GM23248 (cell line): ENCODE measurements around the gene ASIP. TPM values are rescaled to one million over a fixed set of nuclear protein-coding genes. Genes with fewer than 3 reads are reported as not detected.
"Not testable (repeated sequence)": the region's sequence is repeated elsewhere in the genome, so short reads cannot be mapped to it uniquely, and the experiment has no call there.

Experiments
- DNase-seq: peaks from one replicate; pipeline ENCODE4 v3.0.0-alpha.2; 2015
- H2AFZ ChIP-seq: fragments of 200-600 bp; sonication (generic); 2 replicates; pipeline ENCODE4 v1.6.1; 2016; ENCODE audit warnings: antibody characterized with exemption
- H3F3A ChIP-seq: fragments of 200-600 bp; sonication (generic); 2 replicates; pipeline ENCODE4 v1.6.1; 2016; ENCODE audit warnings: mild to moderate bottlenecking, antibody characterized with exemption, mixed run types; ENCODE audit not compliant: insufficient read depth
- H3K27ac ChIP-seq: fragments of 200-600 bp; sonication (generic); 2 replicates; pipeline ENCODE4 v1.5.1; 2016; ENCODE audit warnings: mild to moderate bottlenecking
- H3K27me3 ChIP-seq: fragments of 200-600 bp; sonication (generic); replicated peaks from 2 replicates; pipeline ENCODE4 v1.6.1; 2016; ENCODE audit warnings: mild to moderate bottlenecking; ENCODE audit not compliant: insufficient read depth
- H3K36me3 ChIP-seq: fragments of 200-600 bp; sonication (generic); 2 replicates; pipeline ENCODE4 v1.6.1; 2016; ENCODE audit warnings: low read depth, mild to moderate bottlenecking
- H3K4me1 ChIP-seq: fragments of 200-600 bp; sonication (generic); 2 replicates; pipeline ENCODE4 v1.6.1; 2016; ENCODE audit warnings: mild to moderate bottlenecking; ENCODE audit not compliant: insufficient read depth
- H3K4me2 ChIP-seq: fragments of 200-600 bp; sonication (generic); one replicate; pipeline ENCODE4 v1.6.1; 2016; ENCODE audit warnings: mild to moderate bottlenecking; ENCODE audit not compliant: unreplicated experiment
- H3K4me3 ChIP-seq: fragments of 200-600 bp; sonication (generic); 2 replicates; pipeline ENCODE4 v1.5.1; 2016; ENCODE audit warnings: mild to moderate bottlenecking
- H3K79me2 ChIP-seq: fragments of 200-600 bp; sonication (generic); 2 replicates; pipeline ENCODE4 v1.6.1; 2016; ENCODE audit warnings: mild to moderate bottlenecking; ENCODE audit not compliant: insufficient read depth
- H3K9ac ChIP-seq: fragments of 200-600 bp; sonication (generic); 2 replicates; pipeline ENCODE4 v1.6.1; 2016; ENCODE audit warnings: mild to moderate bottlenecking
- H3K9me2 ChIP-seq: fragments of 200-600 bp; sonication (generic); 2 replicates; pipeline ENCODE4 v1.6.1; 2016; ENCODE audit warnings: mixed run types, mild to moderate bottlenecking, moderate library complexity; ENCODE audit not compliant: insufficient read depth
- H3K9me3 ChIP-seq: fragments of 200-600 bp; sonication (generic); one replicate; pipeline ENCODE4 v1.6.1; 2017; ENCODE audit warnings: low read depth
- H4K20me1 ChIP-seq: fragments of 200-600 bp; sonication (generic); 2 replicates; pipeline ENCODE4 v1.6.0; 2016; ENCODE audit not compliant: insufficient read depth
- EZH2 ChIP-seq: fragments of 200-600 bp; sonication (generic); IDR thresholded peaks from 2 replicates; pipeline ENCODE4 v1.6.1; 2018; ENCODE audit warnings: antibody characterized with exemption, mild to moderate bottlenecking; ENCODE audit not compliant: insufficient read depth, poor library complexity, severe bottlenecking
- EZH2phosphoT487 ChIP-seq: fragments of 200-600 bp; sonication (generic); IDR thresholded peaks from 2 replicates; pipeline ENCODE4 v1.6.1; 2018; ENCODE audit warnings: antibody characterized with exemption, moderate library complexity, mild to moderate bottlenecking, low read depth; ENCODE audit not compliant: insufficient read depth
- whole genome bisulfite sequencing, 2 experiments: methylation state at CpG; one replicate each; pipeline ENCODE4 v1.1.6; 2015 to 2017; ENCODE audit warnings: low lambda C conversion rate in 2 of 2, low coverage in 1 of 2; ENCODE audit errors: missing lambda C conversion rate in 2 of 2; 5-methylcytosine and 5-hydroxymethylcytosine counted together
- in situ Hi-C: fragments of 300-500 bp; cut with MboI; formaldehyde crosslinking; loops from 2 replicates; pipeline ENCODE4 v1.15.0; 2020
- polyA plus RNA-seq: library from polyadenylated mRNA; unstranded; fragments of >200 nt; fragmentation: Nextera tagmentation; extraction: Ambion mirVana; gene quantifications from 2 replicates; pipeline ENCODE4 v1.2.1, GENCODE V29; 2016
- total RNA-seq: library from RNA; depleted of rRNA; stranded (reverse); fragments of >200 nt; shearing (Covaris generic); gene quantifications from 2 replicates; pipeline ENCODE4 v1.2.3, GENCODE V29; 2014

ASIP gene
- total and polyA plus RNA-seq, 2 experiments from 2014 or later, result not detected

DNA sequence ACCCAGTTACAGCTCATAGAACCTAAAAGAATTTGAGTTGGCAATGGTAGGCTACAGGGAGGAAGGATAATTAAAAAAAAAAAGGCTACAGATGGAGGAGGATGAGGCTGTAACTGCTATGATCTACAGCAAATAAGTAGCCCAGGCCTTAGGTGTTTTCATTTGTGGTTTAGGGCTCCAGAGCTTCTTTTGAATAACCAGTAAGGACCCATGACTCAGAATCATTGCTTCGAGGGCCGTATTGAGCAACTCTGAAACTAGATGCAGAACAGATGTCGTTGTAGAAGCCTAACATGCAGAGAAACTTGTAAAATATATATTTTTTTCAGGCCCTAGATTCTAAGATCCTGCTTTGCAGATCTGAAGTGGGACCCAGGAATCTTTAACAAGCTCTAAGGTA lies 19.0 kb upstream of the ASIP start:
- peak; percentile 98 for DNase-seq
- Histone ChIP-seq H3K9me3 (no peaks in the 10 kb centered on the region), H3K36me3 (no peaks in the 10 kb centered on the region), H3K27me3 (no peaks in the 10 kb centered on the region), H2AFZ (no peak overlapping the region), H3K79me2 (no peaks in the 10 kb centered on the region), H3K4me2 (peak overlapping the region; percentile 37), H3K9ac (no peak overlapping the region), H3K4me3 (no peak overlapping the region), H4K20me1 (no peaks in the 10 kb centered on the region), H3F3A (peaks cover 14% of the 10 kb centered on the region; the same call in 1 of the 2 replicates), H3K4me1 (peaks cover 19% of the 10 kb centered on the region), H3K9me2 (no peaks in the 10 kb centered on the region), H3K27ac (peak overlapping the region; percentile 31)
- no peak for TF ChIP-seq EZH2phosphoT487
- no peak for TF ChIP-seq EZH2
- 0 to 2% methylated on average over 3 of the region's 3 CpGs for WGBS, 2 experiments
- in situ Hi-C loops, result no loop called here

DNA sequence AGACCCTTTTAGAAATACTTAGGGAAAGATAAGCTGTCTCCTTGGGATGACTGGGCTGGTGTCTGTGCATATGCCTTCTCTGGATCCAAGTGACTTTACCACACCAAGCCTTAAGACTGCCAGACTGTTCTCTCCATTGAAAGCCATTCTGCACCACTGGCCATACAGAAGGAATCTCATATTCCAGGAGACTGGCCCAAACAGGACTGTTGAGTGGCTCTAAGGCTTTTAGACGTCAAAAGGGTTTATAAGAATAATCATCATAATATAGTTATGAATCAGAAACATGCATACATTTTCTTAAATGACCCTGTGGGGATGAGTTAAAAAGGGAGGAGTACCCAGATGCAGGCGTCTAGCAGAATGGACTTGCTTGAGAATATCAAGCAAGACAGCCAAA lies 17.0 kb upstream of the ASIP start:
- H3K9ac ChIP-seq, H2AFZ ChIP-seq, DNase-seq, H4K20me1 ChIP-seq, H3K79me2 ChIP-seq, H3K9me3 ChIP-seq, H3K27me3 ChIP-seq, H3K9me2 ChIP-seq, H3K27ac ChIP-seq, in situ Hi-C loops, H3K36me3 ChIP-seq, H3K4me3 ChIP-seq, H3K4me2 ChIP-seq: not testable (repeated sequence)
- peaks cover 14% of the 10 kb centered on the region; the same call in 1 of the 2 replicates for H3F3A ChIP-seq
- peaks cover 19% of the 10 kb centered on the region for H3K4me1 ChIP-seq
- 92 to 95% methylated on average over 2 of the region's 2 CpGs for WGBS, 2 experiments

DNA sequence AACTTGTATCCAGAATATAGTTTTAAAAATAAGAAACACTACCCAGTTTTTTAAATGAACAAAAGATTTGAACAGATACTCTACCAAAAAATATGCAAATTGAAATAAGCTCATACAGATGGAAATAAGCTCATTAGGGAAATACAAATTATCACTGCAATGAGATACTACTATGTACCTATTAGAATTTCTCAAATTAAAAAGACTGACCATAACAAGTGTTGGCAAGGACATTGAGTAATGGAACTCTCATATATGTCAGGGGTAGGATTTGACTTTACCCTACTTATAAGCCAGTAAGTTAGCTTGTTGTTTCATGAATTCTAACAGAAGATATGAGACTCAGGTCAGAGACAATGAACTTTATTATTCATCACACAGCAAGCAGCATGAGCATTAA lies 9.6 kb upstream of the ASIP start:
- no peak for TF ChIP-seq EZH2
- no peak for TF ChIP-seq EZH2phosphoT487
- H3K4me2 ChIP-seq, result no peak overlapping the region

DNA sequence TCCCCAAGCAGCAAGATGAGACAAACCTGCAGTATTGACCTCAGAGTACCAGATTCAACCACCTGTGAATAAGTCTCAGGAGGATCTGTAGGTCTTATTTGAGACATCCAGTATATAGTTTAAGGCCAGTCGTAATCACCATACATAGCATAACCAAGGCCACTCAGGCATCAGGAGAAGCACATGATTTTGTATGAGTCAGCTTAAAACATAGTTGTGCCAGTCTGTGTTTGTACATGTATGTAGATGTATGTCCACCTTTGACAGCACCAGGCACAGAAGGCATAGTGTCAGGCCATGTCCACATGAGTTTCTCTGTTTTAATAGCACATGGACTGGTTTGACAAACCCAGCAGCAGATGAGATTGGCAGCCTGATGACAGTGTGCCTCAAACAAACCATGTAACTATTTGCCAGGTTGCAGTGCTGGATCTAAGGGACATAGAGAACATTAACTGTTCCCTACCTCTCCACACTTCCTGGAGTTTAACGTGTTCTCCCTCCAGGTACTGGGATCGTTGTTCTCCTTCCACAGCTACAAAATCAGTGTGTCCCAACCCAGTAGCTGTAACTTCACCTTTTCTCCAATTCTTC lies 8.6 kb upstream of the ASIP start:
- H3F3A ChIP-seq, result no peaks in the 10 kb centered on the region
- no peaks in the 10 kb centered on the region for H3K27me3 ChIP-seq
- no peak for TF ChIP-seq EZH2
- no peak for TF ChIP-seq EZH2phosphoT487
- no peak overlapping the region for H3K9ac ChIP-seq
- no peak overlapping the region for H3K4me3 ChIP-seq
- H3K4me2 ChIP-seq, result no peak overlapping the region
- H3K36me3 ChIP-seq, result no peaks in the 10 kb centered on the region
- no peaks in the 10 kb centered on the region for H3K4me1 ChIP-seq
- H3K9me2 ChIP-seq, result no peaks in the 10 kb centered on the region
- no peaks in the 10 kb centered on the region for H4K20me1 ChIP-seq
- WGBS, 2 experiments, result 94 to 95% methylated on average over 3 of the region's 3 CpGs
- H2AFZ ChIP-seq, result no peak overlapping the region
- in situ Hi-C loops, result no loop called here
- H3K9me3 ChIP-seq, result no peaks in the 10 kb centered on the region
- H3K79me2 ChIP-seq, result no peaks in the 10 kb centered on the region
- DNase-seq, result no peak
- no peak overlapping the region for H3K27ac ChIP-seq

More for the DNA sequence above, 9.6 kb upstream of the ASIP start:
- H4K20me1 ChIP-seq, result no peaks in the 10 kb centered on the region
- H3F3A ChIP-seq, result no peaks in the 10 kb centered on the region
- no peaks in the 10 kb centered on the region for H3K27me3 ChIP-seq
- no peak overlapping the region for H3K4me3 ChIP-seq
- no peaks in the 10 kb centered on the region for H3K9me3 ChIP-seq
- H3K4me1 ChIP-seq, result no peaks in the 10 kb centered on the region
- no peaks in the 10 kb centered on the region for H3K79me2 ChIP-seq
- in situ Hi-C loops, result no loop called here
- no peaks in the 10 kb centered on the region for H3K9me2 ChIP-seq
- H3K27ac ChIP-seq, result no peak overlapping the region
- no peak overlapping the region for H2AFZ ChIP-seq
- no peak for DNase-seq
- no peak overlapping the region for H3K9ac ChIP-seq
- H3K36me3 ChIP-seq, result no peaks in the 10 kb centered on the region

DNA sequence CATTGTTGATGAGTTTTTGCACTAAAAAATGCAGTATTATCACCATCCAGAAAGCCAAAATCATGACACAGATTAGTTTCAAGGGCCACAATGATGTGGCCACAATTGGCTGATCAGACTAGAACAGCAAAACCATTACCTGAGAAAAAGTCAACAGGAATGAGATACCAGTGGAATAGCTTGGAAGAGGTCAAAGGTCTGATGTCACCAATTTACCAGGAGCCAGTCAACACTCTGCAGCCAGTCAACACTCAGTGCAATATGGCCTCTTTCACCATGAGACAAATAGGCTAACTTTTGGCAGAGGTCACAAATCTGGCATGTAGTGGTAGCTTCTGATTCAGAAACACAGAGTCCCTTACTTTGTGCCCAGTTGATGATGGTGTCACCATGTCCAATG lies 7.5 kb upstream of the ASIP start:
- no peaks in the 10 kb centered on the region for H4K20me1 ChIP-seq
- in situ Hi-C loops, result no loop called here
- H3K4me1 ChIP-seq, result no peaks in the 10 kb centered on the region
- no peaks in the 10 kb centered on the region for H3K36me3 ChIP-seq
- no peaks in the 10 kb centered on the region for H3K27me3 ChIP-seq
- no peaks in the 10 kb centered on the region for H3K9me2 ChIP-seq
- no peaks in the 10 kb centered on the region for H3K9me3 ChIP-seq
- H3K79me2 ChIP-seq, result no peaks in the 10 kb centered on the region
- no peak overlapping the region for H3K4me3 ChIP-seq
- H3K27ac ChIP-seq, result no peak overlapping the region
- no peak overlapping the region for H3K9ac ChIP-seq
- H3K4me2 ChIP-seq, result no peak overlapping the region
- no peak overlapping the region for H2AFZ ChIP-seq
- DNase-seq, result no peak
- no peak for TF ChIP-seq EZH2
- no peak for TF ChIP-seq EZH2phosphoT487
- H3F3A ChIP-seq, result no peaks in the 10 kb centered on the region
